GM12878 (cell line): Measurements from ENCODE around the gene TTC33. TPM values are rescaled to one million over a fixed set of nuclear protein-coding genes. Genes with fewer than 3 reads are reported as not detected.
"Not testable (repeated sequence)": the region's sequence is repeated elsewhere in the genome, so short reads cannot be mapped to it uniquely, and the experiment has no call there.

Source experiments
- ATAC-seq: fragments of 200-7000 bp; cut with Tn5 transposase; 3 replicates; pipeline ENCODE4 v1.9.1; 2020; ENCODE audit warnings: mild to moderate bottlenecking, moderate library complexity
- BruUV-seq: library from RNA; stranded (reverse); fragments of 400-500 nt; replicated peaks from 2 replicates; lab custom pipeline; 2021; lab: Mats Ljungman, UMichigan
- CTCF ChIA-PET: fragments of 300-600 bp; sonication (Branson Sonifier 250); formaldehyde crosslinking; extraction: SDS; loops from one replicate; lab custom pipeline; 2021; ENCODE audit warnings: inconsistent platforms; lab: Yijun Ruan, JAX
- POLR2A ChIA-PET: fragments of 350-600 bp; formaldehyde crosslinking; extraction: SDS; loops from one replicate; lab custom pipeline; 2021; ENCODE audit warnings: inconsistent platforms; lab: Charles Lee
- RAD21 ChIA-PET: fragments of 300-600 bp; sonication (Branson Sonifier 250); formaldehyde crosslinking; loops from one replicate; lab custom pipeline; 2023; ENCODE audit warnings: antibody characterized with exemption; ENCODE audit not compliant: unreplicated experiment; lab: Charles Lee
- SMC1A ChIA-PET: fragments of 300-600 bp; sonication (Branson Sonifier 250); formaldehyde crosslinking; loops from one replicate; lab custom pipeline; 2023; ENCODE audit not compliant: unreplicated experiment, uncharacterized antibody; lab: Charles Lee
- DNase-seq: peaks from one replicate; pipeline ENCODE4 v3.0.0-alpha.2; 2011; ENCODE audit warnings: low read depth, low spot score
- FAIRE-seq: peaks from 3 replicates; lab custom pipeline; 2011; peaks lifted over from hg19 to GRCh38; lab: Jason Lieb, UNC
- H2AFZ ChIP-seq: 2 replicates; pipeline ENCODE4 v1.6.0; 2011; ENCODE audit warnings: low read depth, low read length, control low read depth; ENCODE audit not compliant: control insufficient read depth
- H3K27ac ChIP-seq: 2 replicates; pipeline ENCODE4 v1.5.1; 2011; ENCODE audit warnings: control low read depth; ENCODE audit not compliant: control insufficient read depth, insufficient read depth
- H3K27me3 ChIP-seq, 2 experiments: replicated peaks in 1 of 2; 2 replicates each; pipeline versions ENCODE4 v1.6.0 to v1.6.1; 2011; ENCODE audit warnings: low read length in 1 of 2; ENCODE audit not compliant: control insufficient read depth in 2 of 2, insufficient read depth in 2 of 2
- H3K36me3 ChIP-seq, 2 experiments: 2 replicates each; pipeline ENCODE4 v1.5.1; 2011; ENCODE audit warnings: low read length in 1 of 2; ENCODE audit not compliant: control insufficient read depth in 2 of 2, insufficient read depth in 2 of 2
- H3K4me1 ChIP-seq: 2 replicates; pipeline ENCODE4 v1.6.1; 2011; ENCODE audit warnings: mild to moderate bottlenecking, low read length, moderate library complexity, mixed read lengths; ENCODE audit not compliant: control insufficient read depth, insufficient read depth
- H3K4me2 ChIP-seq: 2 replicates; pipeline ENCODE4 v1.6.0; 2011; ENCODE audit warnings: control low read depth; ENCODE audit not compliant: control insufficient read depth, insufficient read depth
- H3K4me3 ChIP-seq: fragments of 200-600 bp; sonication (generic); 2 replicates; pipeline ENCODE4 v1.5.1; 2016
- H3K79me2 ChIP-seq: 2 replicates; pipeline ENCODE4 v1.6.0; 2011; ENCODE audit warnings: low read length; ENCODE audit not compliant: control insufficient read depth, insufficient read depth
- H3K9ac ChIP-seq: 2 replicates; pipeline ENCODE4 v1.8.0; 2011; ENCODE audit warnings: low read length, control low read depth, mixed read lengths; ENCODE audit not compliant: control insufficient read depth, insufficient read depth
- H3K9me3 ChIP-seq: replicated peaks from 3 replicates; pipeline ENCODE4 v1.5.1; 2011; ENCODE audit warnings: mild to moderate bottlenecking, low read length; ENCODE audit not compliant: control insufficient read depth, insufficient read depth
- H4K20me1 ChIP-seq: 2 replicates; pipeline ENCODE4 v1.6.0; 2011; ENCODE audit not compliant: control insufficient read depth, insufficient read depth
- BHLHE40 ChIP-seq, 2 experiments: fragments of 450-650 bp in 1 of 2; IDR thresholded peaks; 2 replicates each; pipeline ENCODE4 v1.6.1; 2011 to 2017; ENCODE audit warnings: low read depth in 2 of 2, borderline replicate concordance in 1 of 2, improper control_type of control experiment in 1 of 2, low read length in 1 of 2, mild to moderate bottlenecking in 1 of 2
- BMI1 ChIP-seq: fragments of 450-650 bp; IDR thresholded peaks from 2 replicates; pipeline ENCODE4 v1.6.1; 2016; ENCODE audit warnings: mild to moderate bottlenecking, moderate library complexity, borderline replicate concordance
- CBX5 ChIP-seq: sonication (generic); IDR thresholded peaks from 2 replicates; pipeline ENCODE4 v1.6.1; 2016; ENCODE audit warnings: low read depth, moderate library complexity, mild to moderate bottlenecking, inconsistent platforms
- IKZF1 ChIP-seq: fragments of 450-650 bp; conservative IDR thresholded peaks from 2 replicates; pipeline ENCODE4 v1.6.1; 2017; ENCODE audit warnings: antibody characterized with exemption, mild to moderate bottlenecking
- IKZF2 ChIP-seq, 2 experiments: fragments of 450-650 bp; IDR thresholded peaks; 2 replicates each; pipeline ENCODE4 v1.6.1; 2017; ENCODE audit warnings: mild to moderate bottlenecking in 2 of 2, moderate library complexity in 2 of 2
- IRF4 ChIP-seq: IDR thresholded peaks from 2 replicates; pipeline ENCODE4 v1.6.1; 2011; ENCODE audit warnings: low read depth, low read length
- MEF2B ChIP-seq: fragments of 450-650 bp; IDR thresholded peaks from 2 replicates; pipeline ENCODE4 v1.6.1; 2018; ENCODE audit warnings: mild to moderate bottlenecking, moderate library complexity; ENCODE audit not compliant: partially characterized antibody, poor library complexity, severe bottlenecking
- SPI1 ChIP-seq: IDR thresholded peaks from 2 replicates; pipeline ENCODE4 v1.6.1; 2011; ENCODE audit warnings: low read depth, mild to moderate bottlenecking, low read length, moderate library complexity, borderline replicate concordance; ENCODE audit not compliant: insufficient read depth
- ZNF217 ChIP-seq: fragments of 450-650 bp; IDR thresholded peaks from 2 replicates; pipeline ENCODE4 v1.6.1; 2017; ENCODE audit warnings: antibody characterized with exemption, mild to moderate bottlenecking
- ZNF24 ChIP-seq: fragments of 450-650 bp; IDR thresholded peaks from 2 replicates; pipeline ENCODE4 v1.6.1; 2017; ENCODE audit warnings: antibody characterized with exemption, mild to moderate bottlenecking
- WGBS: methylation state at CpG from one replicate; pipeline ENCODE4 v1.1.6; 2016; ENCODE audit warnings: low lambda C conversion rate; ENCODE audit not compliant: insufficient replicate concordance, insufficient coverage; ENCODE audit errors: missing lambda C conversion rate; 5-methylcytosine and 5-hydroxymethylcytosine counted together
- in situ Hi-C: fragments of 300-500 bp; cut with MboI; formaldehyde crosslinking; loops from 9 replicates; pipeline ENCODE4 v1.14.3; 2018; ENCODE audit warnings: mixed read lengths
- intact Hi-C: fragments of 100-400 bp; cut with micrococcal nuclease; formaldehyde crosslinking; loops from one replicate; pipeline ENCODE4 v1.14.2; 2022; ENCODE audit not compliant: unreplicated experiment
- polyA plus RNA-seq, 11 experiments: library from polyadenylated mRNA; depleted of rRNA in 4 of 11; unstranded in 6 of 11; stranded (reverse) in 5 of 11; fragments of >200 nt; fragmentation: Nextera tagmentation in 4 of 11; fragmentation: Illumina TruSeq in 1 of 11; extraction: Ambion mirVana in 4 of 11; extraction: Trizol in 1 of 11; gene quantifications; 1 replicate in 1 of 11; 2 replicates in 10 of 11; pipeline versions ENCODE4 v1.2.1 to v1.2.3, GENCODE V29; 2011 to 2016; ENCODE audit warnings: inconsistent platforms in 2 of 11, missing spikeins in 2 of 11, low read depth in 1 of 11
- total RNA-seq, 4 experiments: library from RNA; depleted of rRNA in 3 of 4; stranded (reverse); fragments of >200 nt in 3 of 4; fragmentation: Illumina TruSeq in 1 of 4; extraction: Trizol in 1 of 4; gene quantifications; 2 replicates each; pipeline versions ENCODE4 v1.2.1 to v1.2.3, GENCODE V29; 2013 to 2021
- TF ChIP-seq, protein P1 (sequence below): fragments of 450-650 bp; IDR thresholded peaks from 2 replicates; pipeline ENCODE4 v1.6.1; 2017; ENCODE audit warnings: low read depth, mild to moderate bottlenecking, moderate library complexity

TTC33 gene
- total and polyA plus RNA-seq, 10 of the 15 experiments (the other 5 are each of a cell fraction or from before 2014, with no cell fraction given): 7.9 to 22.3 (median 14.6) TPM

DNA sequence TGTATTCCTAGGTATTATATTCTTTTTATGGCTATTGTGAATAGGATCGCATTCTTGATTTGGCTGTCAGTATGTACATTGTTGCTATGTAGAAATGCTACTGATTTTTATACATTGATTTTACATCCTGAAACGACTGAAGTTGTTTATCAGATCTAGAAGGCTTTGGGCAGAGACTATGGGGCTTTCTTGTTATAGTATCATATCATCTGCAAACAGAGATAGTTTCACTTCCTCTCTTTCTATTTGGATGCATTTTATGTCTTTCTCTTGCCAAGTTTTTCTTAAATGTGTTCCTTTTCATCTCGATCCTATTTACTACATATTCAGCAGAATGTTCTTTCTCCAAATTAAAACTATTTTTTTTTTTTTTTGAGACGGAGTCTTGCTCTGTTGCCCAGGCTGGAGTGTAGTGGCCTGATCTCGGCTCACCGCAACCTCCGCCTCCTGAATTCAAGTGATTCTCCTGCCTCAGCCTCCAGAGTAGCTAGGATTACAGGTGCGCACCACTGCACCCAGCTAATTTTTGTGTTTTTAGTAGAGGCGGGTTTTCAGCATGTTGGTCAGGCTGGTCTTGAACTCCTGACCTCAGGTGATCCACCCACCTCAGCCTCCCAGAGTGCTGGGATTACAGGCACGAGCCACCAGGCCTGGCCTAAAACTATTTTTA lies 163.9 kb downstream of the TTC33 start:
- H3K79me2 ChIP-seq, H3K27ac ChIP-seq, POLR2A ChIA-PET, H4K20me1 ChIP-seq, CTCF ChIA-PET, DNase-seq, RAD21 ChIA-PET, H3K9me3 ChIP-seq, BruUV-seq, H3K4me3 ChIP-seq, H2AFZ ChIP-seq, intact Hi-C loops, H3K9ac ChIP-seq, H3K27me3 ChIP-seq, FAIRE-seq, H3K36me3 ChIP-seq, in situ Hi-C loops, H3K4me2 ChIP-seq: not testable (repeated sequence)
- 0 out of 4 replicates have a peak, but pooled peaks of 1 of the 2 experiments have one; percentile 8 for TF ChIP-seq BHLHE40 (IDR thresholded peaks at IDR 0.05; ENCODE audit: borderline replicate concordance in 1 of 2, low read depth in 2 of 2, low read length in 1 of 2)
- TF ChIP-seq MEF2B: peak; percentile 20
- TF ChIP-seq IKZF1: 0 out of 2 replicates have a peak, but pooled peaks have one; percentile 14
- TF ChIP-seq ZNF24: peak; percentile 91
- peak; percentile 97 for TF ChIP-seq SPI1
- 0 out of 2 replicates have a peak, but pooled peaks have one; percentile 23 for TF ChIP-seq BMI1
- TF ChIP-seq, protein P1, sequence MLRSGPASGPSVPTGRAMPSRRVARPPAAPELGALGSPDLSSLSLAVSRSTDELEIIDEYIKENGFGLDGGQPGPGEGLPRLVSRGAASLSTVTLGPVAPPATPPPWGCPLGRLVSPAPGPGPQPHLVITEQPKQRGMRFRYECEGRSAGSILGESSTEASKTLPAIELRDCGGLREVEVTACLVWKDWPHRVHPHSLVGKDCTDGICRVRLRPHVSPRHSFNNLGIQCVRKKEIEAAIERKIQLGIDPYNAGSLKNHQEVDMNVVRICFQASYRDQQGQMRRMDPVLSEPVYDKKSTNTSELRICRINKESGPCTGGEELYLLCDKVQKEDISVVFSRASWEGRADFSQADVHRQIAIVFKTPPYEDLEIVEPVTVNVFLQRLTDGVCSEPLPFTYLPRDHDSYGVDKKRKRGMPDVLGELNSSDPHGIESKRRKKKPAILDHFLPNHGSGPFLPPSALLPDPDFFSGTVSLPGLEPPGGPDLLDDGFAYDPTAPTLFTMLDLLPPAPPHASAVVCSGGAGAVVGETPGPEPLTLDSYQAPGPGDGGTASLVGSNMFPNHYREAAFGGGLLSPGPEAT: peak; percentile 36; the same call in 1 of the 2 replicates
- TF ChIP-seq CBX5: 0 out of 2 replicates have a peak, but pooled peaks have one; percentile 33
- peak in 1 of 2 experiments; percentile 29; a peak in 1 of 4 replicates for TF ChIP-seq IKZF2 (IDR thresholded peaks at IDR 0.05)
- TF ChIP-seq IRF4: peak; percentile 76
- TF ChIP-seq ZNF217: peak; percentile 32; the same call in 1 of the 2 replicates
- SMC1A ChIA-PET: interaction anchor here (1.2 kb wide), 1 partner anchor 12 kb away, joined by 4 read pairs; no protein-coding TSS in a partner anchor
- 33% methylated on average over 10 of the region's 10 CpGs for WGBS
- ATAC-seq: peak; percentile 89
- H3K4me1 ChIP-seq: peaks cover 11% of the 10 kb centered on the region; the same call in 1 of the 2 replicates
